NOMO-1 treated with DMSO at 0.1 percent for 48 hours (cell line): ENCODE measurements around the gene XAB2.
"Not testable (repeated sequence)": the region's sequence is repeated elsewhere in the genome, so short reads cannot be mapped to it uniquely, and the experiment has no call there.

Experiments
- DNase-seq: peaks from one replicate; lab custom pipeline; 2025; ENCODE audit not compliant: unreplicated experiment; lab: John Stamatoyannopoulos, UW

Gene XAB2

GRCh38 chr19:7582446-7582845 lies 46.9 kb downstream of the XAB2 start:
- DNase-seq: no peak

DNA sequence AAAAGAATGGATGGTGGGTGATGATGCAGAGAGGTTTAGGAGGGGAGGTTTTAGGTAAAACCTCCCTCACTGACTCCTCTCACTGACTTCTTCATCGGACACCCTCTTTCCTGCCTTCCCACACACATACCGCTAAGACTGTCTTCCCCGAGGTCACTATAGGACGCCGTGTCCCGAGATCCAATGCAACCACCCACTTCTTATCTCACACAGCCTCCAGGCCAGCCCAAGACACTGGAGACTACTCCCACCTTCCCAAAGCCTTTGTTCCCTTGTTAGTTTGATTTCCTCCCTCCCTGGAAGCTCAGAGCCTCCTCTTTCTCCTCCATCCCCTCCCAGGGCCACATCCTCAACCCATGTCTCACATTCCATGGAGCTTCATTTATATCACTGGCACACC lies 50.2 kb downstream of the XAB2 start:
- DNase-seq: no peak

- DNase-seq: no peak
These were observed 51.2 kb downstream of the XAB2 start for GRCh38 chr19:7578127-7578526.

DNA sequence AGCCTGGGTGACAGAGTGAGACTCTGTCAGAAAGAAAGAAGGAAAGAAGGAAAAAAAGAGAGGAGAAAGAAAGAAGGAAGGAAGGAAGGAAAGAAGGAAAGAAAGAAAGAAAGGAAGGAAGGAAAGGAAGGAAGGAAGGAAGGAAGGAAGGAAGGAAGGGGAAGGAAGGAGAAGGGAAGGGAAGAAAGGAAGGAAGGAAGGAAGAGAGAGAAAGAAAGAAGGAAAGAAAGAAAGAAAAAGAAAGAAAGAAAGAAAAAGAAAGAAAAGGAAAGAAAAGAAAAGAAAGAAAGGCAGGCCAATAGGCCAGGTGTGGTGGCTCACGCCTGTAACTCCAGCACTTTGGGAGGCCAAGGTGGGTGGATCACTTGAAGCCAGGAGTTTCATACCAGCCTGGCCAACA lies 51.9 kb downstream of the XAB2 start:
- DNase-seq: not testable (repeated sequence)

DNA sequence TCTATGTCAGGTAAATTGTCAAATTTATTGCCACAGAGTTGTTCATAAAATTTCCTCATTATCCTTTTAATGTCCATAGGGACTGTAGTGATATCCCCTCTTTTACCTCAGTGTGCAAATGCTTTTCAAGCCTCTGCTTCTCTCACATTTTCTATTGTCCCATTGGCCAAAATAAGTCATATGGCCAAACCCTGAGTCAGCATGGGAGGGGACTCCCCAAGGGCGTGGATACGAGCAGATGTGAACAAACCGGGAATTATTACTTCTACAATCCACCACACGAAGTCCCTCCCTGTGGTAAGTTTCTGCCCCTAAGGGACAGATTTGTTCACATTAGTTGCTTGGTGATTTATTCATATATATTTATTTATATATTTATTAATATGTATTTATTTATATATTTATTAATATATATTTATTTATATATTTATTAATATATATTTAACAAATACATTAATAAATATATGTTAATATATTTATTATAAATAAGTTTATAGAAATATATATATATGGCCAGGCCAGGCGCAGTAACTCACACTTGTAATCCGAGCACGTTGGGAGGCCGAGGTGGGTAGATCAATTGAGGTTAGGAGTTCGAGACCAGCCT lies 53.8 kb downstream of the XAB2 start:
- peak; percentile 79 for DNase-seq

DNA sequence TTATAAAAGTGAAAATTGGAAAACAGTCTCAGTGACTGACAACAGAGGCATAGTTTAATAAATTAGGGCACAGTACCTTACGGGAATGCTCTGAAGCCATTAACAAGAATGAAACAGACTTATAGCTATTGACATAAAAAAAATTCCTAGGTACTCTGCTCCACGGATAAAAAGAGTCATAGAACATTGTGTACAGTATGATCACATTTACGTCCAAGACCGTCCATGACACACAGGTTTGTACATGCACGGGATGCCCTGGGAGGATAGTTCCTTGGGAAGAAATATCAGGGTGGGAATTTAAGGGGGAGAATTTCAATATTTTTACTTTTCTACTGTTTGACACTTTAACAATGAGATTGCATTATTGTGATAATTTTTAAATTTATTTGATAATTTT lies 58.6 kb downstream of the XAB2 start:
- no peak for DNase-seq
